Lower leg skin (tissue), 4 donors: ENCODE measurements around the gene SHC3. TPM values are rescaled to one million over a fixed set of nuclear protein-coding genes. Genes with fewer than 3 reads are reported as not detected.
A peak's percentile ranks its signal among the peaks of the same experiment; 100 is the strongest.

Experiments used
- DNase-seq, 2 donors: peaks; one replicate each; pipeline ENCODE4 v3.0.0-alpha.2; 2019; ENCODE audit warnings: low spot score in 2 of 2
- H3K4me3 ChIP-seq: fragments of 200-600 bp; sonication (generic); 2 replicates; pipeline ENCODE4 v1.5.1; 2017; ENCODE audit warnings: mild to moderate bottlenecking, low read depth; ENCODE audit not compliant: poor library complexity, severe bottlenecking
- POLR2A ChIP-seq, 2 donors: fragments of 450-650 bp; IDR thresholded peaks; one replicate each; pipeline ENCODE4 v1.6.1; 2016 to 2017; ENCODE audit warnings: antibody characterized with exemption in 2 of 2, mild to moderate bottlenecking in 1 of 2, moderate library complexity in 1 of 2
- WGBS, 2 donors: methylation state at CpG; one replicate each; pipeline ENCODE4 v1.1.5; 2018; 5-methylcytosine and 5-hydroxymethylcytosine counted together
- intact Hi-C: fragments of 100-400 bp; cut with DNase I; formaldehyde crosslinking; loops from one replicate; pipeline ENCODE4 v1.15.0; 2023; ENCODE audit warnings: low total_unique reads
- total RNA-seq, 4 donors: library from RNA; depleted of rRNA; stranded (reverse); fragments of >200 nt; gene quantifications; one replicate each; pipeline ENCODE4 v1.1.0, GENCODE V29; 2016
- TF ChIP-seq, protein P1 (sequence below), 3 donors: fragments of 450-650 bp; IDR thresholded peaks; one replicate each; pipeline ENCODE4 v1.5.1; 2016; ENCODE audit warnings: antibody characterized with exemption in 3 of 3, mild to moderate bottlenecking in 3 of 3, moderate library complexity in 2 of 3

Gene SHC3
- total RNA-seq, 4 donors from 2014 or later = 0.49 to 3.7 (median 1.7) TPM

DNA sequence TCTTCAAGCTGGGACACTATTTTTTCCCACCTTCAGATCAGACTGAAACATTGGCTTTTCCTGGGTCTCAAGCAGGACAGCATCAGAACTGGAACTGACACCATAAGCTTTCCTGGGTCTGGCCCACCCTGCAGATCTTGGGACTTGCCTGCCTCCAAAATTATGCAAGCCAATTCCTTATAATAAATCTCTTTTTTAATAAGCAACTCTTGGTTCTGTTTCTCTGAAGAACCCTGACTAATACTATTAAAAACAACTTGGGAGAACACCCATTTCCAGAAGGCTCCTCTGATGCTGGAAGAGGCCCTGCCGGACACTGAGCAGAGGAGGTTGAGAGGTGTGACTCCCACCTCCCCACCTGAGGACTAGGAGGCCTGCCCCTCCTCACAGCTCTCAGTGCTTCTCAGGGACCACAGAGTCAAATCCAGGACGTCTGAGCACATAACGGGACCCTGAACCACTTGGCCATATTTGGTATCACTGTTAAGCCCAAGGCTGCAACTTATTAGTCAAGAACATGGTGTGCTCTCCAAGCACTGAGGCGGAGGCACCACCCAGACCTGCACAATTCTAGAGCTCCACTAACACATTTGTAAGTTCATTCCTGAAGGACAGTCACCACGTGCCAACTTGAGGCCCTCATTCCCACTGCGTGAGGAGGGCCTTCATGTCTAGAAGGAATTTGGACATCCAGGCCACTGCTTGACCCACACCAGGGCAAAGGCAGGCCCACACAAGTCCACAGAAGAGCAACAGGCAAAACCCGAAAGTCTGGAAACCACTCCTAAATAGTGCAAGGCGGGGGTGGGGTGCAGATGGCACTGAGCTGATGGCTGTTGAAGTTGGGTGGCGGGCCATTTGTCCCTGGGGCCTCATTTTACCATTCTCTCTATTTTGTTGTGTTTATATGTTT lies 9.5 kb downstream of the SHC3 start:
- WGBS, 2 donors = 61 to 77% methylated on average over 9 of the region's 9 CpGs
- no peak for TF ChIP-seq POLR2A (IDR thresholded peaks at IDR 0.05)
- TF ChIP-seq, protein P1, sequence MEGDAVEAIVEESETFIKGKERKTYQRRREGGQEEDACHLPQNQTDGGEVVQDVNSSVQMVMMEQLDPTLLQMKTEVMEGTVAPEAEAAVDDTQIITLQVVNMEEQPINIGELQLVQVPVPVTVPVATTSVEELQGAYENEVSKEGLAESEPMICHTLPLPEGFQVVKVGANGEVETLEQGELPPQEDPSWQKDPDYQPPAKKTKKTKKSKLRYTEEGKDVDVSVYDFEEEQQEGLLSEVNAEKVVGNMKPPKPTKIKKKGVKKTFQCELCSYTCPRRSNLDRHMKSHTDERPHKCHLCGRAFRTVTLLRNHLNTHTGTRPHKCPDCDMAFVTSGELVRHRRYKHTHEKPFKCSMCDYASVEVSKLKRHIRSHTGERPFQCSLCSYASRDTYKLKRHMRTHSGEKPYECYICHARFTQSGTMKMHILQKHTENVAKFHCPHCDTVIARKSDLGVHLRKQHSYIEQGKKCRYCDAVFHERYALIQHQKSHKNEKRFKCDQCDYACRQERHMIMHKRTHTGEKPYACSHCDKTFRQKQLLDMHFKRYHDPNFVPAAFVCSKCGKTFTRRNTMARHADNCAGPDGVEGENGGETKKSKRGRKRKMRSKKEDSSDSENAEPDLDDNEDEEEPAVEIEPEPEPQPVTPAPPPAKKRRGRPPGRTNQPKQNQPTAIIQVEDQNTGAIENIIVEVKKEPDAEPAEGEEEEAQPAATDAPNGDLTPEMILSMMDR (IDR thresholded peaks at IDR 0.05) = no peak
- DNase-seq = peak in 1 of 2 donors; percentile 55
- no peak overlapping the region for H3K4me3 ChIP-seq
- intact Hi-C loops = no loop called here

DNA sequence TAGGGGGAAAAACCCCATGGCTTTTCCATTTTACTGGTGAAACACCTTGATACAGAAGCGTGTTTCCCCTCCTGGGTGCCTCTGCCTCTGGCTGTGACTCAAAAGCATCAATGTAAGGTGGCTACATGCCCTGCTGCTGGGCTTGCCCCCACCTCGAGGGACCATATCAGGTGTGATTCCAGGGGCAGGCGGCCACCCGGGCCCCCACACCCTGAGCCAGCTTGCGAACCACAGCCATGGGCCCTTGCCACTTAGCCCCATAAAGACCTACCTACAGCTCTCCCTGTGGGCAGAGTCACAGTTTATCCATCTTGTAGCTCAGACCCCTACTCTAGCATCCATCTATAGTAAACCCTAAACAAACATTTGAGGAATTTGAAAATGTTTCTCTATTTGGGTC lies 10.8 kb downstream of the SHC3 start:
- no peak overlapping the region for H3K4me3 ChIP-seq
- no peak for DNase-seq
- intact Hi-C loops = no loop called here
- 92% methylated on average over 5 of the region's 5 CpGs for WGBS, 2 donors
- TF ChIP-seq, protein P1 (IDR thresholded peaks at IDR 0.05) = no peak
- TF ChIP-seq POLR2A (IDR thresholded peaks at IDR 0.05) = no peak

DNA sequence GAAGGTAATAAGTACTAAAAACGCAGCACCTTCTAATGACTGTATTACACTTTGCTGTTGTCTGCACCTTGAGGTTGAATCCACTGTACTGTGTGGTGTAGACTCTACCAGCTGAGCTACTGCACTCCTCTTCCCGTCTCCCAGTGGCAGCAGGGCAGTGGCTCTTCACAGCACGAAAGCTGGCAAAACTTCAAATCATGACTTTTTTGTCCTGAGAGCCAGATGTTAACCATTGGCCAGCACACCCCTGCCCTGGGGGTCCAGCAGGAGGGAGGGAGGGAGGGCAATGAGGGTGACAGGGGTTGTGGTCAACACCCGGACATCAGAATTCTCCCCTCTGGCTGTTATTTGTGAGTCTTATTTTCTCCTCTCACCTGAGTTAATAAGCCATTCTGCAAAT lies 11.8 kb downstream of the SHC3 start:
- intact Hi-C loops = no loop called here
- 67 to 69% methylated on average over 4 of the region's 4 CpGs for WGBS, 2 donors
- no peak overlapping the region for H3K4me3 ChIP-seq
- no peak for TF ChIP-seq POLR2A (IDR thresholded peaks at IDR 0.05)
- TF ChIP-seq, protein P1 (IDR thresholded peaks at IDR 0.05) = no peak
- no peak for DNase-seq

DNA sequence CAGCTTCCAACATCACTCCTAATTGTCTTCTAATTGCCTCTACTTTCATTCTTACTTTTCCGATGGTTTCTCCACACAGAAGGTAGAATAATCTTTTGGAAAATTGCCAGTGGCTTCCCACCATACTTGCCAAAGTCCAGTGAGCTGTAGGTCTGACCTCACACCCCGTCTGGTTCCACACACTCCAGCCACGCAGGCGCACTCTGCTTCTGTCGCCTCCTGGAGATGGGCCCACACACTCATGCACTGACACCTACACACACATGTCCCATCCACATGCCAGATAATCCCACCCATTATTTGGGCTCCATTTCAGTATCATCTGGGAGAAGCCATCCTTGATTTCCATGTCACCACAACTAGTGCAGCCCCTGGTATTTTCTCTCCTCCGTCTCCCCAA lies 12.7 kb downstream of the SHC3 start:
- DNase-seq = no peak
- TF ChIP-seq, protein P1 (IDR thresholded peaks at IDR 0.05) = no peak
- TF ChIP-seq POLR2A (IDR thresholded peaks at IDR 0.05) = no peak
- intact Hi-C loops = no loop called here
- WGBS, 2 donors = 77 to 80% methylated on average over 6 of the region's 6 CpGs
- H3K4me3 ChIP-seq = no peak overlapping the region

DNA sequence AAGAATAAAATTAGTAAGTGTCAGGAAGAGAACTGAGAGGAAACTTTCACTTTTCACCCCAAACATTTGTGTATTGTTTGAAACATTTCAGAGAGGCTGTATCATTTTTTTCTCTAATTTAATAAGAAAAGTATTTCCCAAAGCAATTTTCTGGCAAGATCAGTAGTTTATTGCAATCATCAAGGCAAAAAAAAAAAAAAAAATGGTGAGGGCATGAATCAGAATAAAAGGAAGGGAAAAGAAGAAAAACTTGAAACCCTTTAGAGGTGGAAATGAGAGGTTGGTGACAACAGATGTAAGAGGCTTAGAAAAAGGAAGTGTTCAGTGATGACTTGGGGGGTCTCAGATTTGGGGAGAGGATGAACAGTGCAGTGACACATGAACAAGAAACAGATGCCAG lies 13.3 kb downstream of the SHC3 start:
- intact Hi-C loops = no loop called here
- no peak for DNase-seq
- no peak overlapping the region for H3K4me3 ChIP-seq
- TF ChIP-seq POLR2A (IDR thresholded peaks at IDR 0.05) = no peak
- TF ChIP-seq, protein P1 (IDR thresholded peaks at IDR 0.05) = no peak
